Left renal cortex interstitium (tissue), 4 donors: Measurements from ENCODE around the gene ITPR3. TPM values are rescaled to one million over a fixed set of nuclear protein-coding genes. Genes with fewer than 3 reads are reported as not detected.

Source experiments
- DNase-seq, 4 donors: peaks; one replicate each; pipeline ENCODE4 v3.0.0-alpha.2; 2013; ENCODE audit warnings: low read depth in 4 of 4, low spot score in 2 of 4, missing footprints in 1 of 4
- polyA plus RNA-seq, 4 donors: library from polyadenylated mRNA; unstranded; fragments of 120-200 nt; gene quantifications; one replicate each; pipeline ENCODE4 v1.2.1, GENCODE V29; 2013; ENCODE audit not compliant: insufficient read length in 4 of 4

Gene ITPR3
- polyA plus RNA-seq, 4 donors = 7.9 to 10.4 (median 8.4) TPM

GRCh38 chr6:33683576-33684427 is 62.7 kb downstream of the ITPR3 start:
- DNase-seq = no peak

GRCh38 chr6:33684428-33684896 is 63.3 kb downstream of the ITPR3 start:
- no peak for DNase-seq

GRCh38 chr6:33684983-33685382 is 63.9 kb downstream of the ITPR3 start:
- DNase-seq = no peak

GRCh38 chr6:33685411-33686224 is 64.5 kb downstream of the ITPR3 start:
- no peak for DNase-seq

GRCh38 chr6:33686225-33686924 is 65.3 kb downstream of the ITPR3 start:
- no peak for DNase-seq

GRCh38 chr6:33686981-33687975 is 66.2 kb downstream of the ITPR3 start:
- DNase-seq = no peak

GRCh38 chr6:33688006-33688405 is 66.9 kb downstream of the ITPR3 start:
- no peak for DNase-seq

GRCh38 chr6:33688451-33689147 is 67.5 kb downstream of the ITPR3 start:
- no peak for DNase-seq

GRCh38 chr6:33689148-33689494 is 68.0 kb downstream of the ITPR3 start:
- DNase-seq = no peak

- no peak for DNase-seq
Measured at GRCh38 chr6:33689879-33690278, 68.8 kb downstream of the ITPR3 start.

GRCh38 chr6:33690766-33691165 is 69.6 kb downstream of the ITPR3 start:
- DNase-seq = no peak

- DNase-seq = no peak
Measured at GRCh38 chr6:33691456-33692077, 70.4 kb downstream of the ITPR3 start.

- no peak for DNase-seq
Measured at GRCh38 chr6:33692078-33692759, 71.1 kb downstream of the ITPR3 start.

- DNase-seq = no peak
Measured at GRCh38 chr6:33692760-33693158, 71.6 kb downstream of the ITPR3 start.

GRCh38 chr6:33693186-33694105 is 72.3 kb downstream of the ITPR3 start:
- DNase-seq = no peak

GRCh38 chr6:33694401-33694931 is 73.3 kb downstream of the ITPR3 start:
- DNase-seq = no peak

- no peak for DNase-seq
Measured at GRCh38 chr6:33694977-33695376, 73.9 kb downstream of the ITPR3 start.
